ENCODE measurements around the gene B3GNT7.
"Not testable (repeated sequence)": the region's sequence is repeated elsewhere in the genome, so short reads cannot be mapped to it uniquely, and the experiment has no call there.

The B3GNT7 gene, protein sequence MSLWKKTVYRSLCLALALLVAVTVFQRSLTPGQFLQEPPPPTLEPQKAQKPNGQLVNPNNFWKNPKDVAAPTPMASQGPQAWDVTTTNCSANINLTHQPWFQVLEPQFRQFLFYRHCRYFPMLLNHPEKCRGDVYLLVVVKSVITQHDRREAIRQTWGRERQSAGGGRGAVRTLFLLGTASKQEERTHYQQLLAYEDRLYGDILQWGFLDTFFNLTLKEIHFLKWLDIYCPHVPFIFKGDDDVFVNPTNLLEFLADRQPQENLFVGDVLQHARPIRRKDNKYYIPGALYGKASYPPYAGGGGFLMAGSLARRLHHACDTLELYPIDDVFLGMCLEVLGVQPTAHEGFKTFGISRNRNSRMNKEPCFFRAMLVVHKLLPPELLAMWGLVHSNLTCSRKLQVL

DNA sequence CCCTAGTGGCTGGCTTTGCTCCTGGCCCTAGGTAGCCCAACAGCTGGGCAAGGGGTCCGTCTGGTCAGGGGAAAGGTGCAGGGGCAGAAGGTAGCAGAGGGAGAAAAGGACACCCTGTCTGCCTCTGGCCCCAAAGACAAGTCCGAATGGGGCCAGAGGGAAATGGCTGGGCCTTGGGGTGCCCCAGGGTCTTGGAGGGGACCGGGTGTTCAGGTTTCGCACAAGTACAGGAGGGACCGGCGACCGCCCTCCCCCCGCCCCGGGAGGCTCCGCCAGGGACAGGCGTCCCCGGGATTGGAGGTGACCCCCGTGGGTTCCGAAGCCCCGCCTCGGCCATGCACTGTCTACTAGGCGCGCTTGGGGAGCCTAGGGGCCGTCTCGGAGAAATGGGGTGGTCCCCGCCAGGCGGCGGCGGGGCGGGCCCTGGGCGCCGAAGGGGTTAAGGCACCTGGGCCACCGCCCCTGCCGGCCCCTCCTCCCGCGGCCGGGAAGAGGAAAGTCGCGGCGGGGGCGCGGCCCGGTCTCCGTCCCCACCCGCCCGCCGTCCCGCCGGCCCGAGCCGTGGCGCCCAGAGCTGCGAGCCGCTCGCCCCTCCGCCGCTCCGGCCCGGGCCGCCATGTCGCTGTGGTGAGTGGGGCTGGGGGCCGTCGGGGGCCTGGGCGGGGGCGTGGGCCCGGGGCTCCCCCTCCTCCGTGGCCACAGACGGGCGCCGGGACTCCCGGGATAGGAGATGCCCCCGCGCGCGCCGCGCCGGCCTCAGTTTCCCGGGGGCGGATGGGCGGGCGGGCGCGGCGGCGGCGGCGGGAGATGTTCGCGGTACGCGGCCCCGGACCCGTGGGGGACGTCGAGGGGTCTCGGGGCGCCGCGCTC, at the start of gene B3GNT7:
Gene B3GNT7 (plus strand): TSS at position 523 of the 870 bp plus-strand sequence. CDS start 94 bp downstream, at position 617.
- DNase-seq, result no peak

DNA sequence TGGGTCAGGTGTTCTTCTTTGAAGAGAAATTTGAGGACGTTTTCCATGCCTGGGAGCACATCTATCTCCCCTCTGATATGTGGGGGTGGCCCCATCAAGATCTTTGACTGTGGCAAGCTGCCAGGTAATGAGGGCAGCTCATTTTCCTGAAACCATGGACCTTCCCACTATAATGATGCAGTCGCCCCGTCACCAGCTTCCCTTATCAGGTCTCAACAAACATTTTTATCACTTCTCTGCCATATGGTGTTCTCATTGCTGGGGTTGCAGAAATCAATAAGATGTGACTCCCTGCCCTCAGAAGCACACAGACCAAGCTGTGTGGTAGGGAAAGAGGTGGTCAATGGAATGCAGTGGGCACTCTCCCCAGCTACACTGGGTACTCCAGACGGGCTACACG, 48.4 kb upstream of the B3GNT7 start:
- DNase-seq, result no peak

DNA sequence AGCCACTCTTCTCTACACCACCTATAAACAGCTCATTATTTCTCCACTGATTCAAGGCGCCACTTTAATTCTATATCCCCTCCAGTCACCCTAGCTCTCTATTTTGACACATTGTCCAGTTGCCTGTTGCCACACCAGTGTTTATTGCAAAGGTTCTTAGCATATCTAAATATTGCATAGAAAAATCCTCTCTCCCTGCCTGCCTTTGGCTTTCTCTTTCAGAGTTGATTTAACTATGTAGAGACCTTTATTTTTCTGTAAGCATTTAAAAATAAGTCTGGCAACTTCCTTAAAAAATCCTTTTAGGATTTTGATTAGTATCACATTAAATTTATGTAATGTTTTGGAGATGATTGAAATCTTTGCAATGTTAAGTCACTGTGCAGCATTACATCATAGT, 47.9 kb upstream of the B3GNT7 start:
- no peak for DNase-seq

DNA sequence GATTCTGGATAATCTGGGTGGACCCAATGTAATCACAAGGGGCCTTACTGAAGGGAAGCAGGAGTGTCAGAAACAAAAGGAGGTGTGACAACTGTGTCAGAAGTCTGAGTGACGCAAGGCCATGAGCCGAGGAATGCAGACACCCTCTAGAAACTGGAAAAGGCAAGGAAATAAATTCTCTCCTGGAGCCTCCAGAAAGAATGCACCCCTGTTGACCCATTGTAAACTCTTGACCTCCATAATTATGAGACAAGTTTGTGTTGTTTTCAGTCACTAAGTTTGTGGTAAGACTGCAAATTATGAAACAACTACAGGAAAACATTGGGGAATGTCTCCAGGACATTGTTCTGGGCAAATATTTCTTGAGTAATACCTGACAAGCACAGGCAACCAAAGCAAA, 47.3 kb upstream of the B3GNT7 start:
- DNase-seq, result no peak

DNA sequence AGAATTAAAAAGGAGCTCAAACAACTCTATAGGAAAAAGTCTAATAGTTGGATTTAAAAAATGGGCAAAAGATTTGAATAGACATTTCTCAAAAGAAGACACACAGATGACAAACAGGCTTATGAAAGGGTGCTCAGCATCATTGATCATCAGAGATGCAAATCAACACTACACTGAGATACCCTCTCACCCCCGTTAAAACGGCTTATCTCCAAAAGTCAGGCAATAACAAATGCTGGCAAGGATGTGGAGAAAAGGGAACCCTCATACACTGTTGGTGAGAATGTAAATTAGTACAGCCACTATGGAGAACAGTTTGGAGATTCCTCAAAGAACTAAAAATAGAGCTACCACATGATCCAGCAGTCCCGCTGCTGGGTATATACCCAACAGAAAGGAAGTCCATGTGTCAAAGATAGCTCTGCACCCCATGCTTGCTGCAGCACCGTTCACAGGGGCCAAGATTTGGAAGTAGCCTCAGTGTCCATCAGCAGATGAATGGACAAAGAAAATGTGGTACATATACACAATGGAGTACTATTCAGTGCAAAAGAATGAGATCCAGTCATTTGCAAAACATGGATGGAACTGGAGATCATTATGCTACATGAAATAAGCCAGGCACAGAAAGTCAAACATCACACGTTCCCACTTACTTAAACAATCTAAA, 46.7 kb upstream of the B3GNT7 start:
- no peak for DNase-seq

DNA sequence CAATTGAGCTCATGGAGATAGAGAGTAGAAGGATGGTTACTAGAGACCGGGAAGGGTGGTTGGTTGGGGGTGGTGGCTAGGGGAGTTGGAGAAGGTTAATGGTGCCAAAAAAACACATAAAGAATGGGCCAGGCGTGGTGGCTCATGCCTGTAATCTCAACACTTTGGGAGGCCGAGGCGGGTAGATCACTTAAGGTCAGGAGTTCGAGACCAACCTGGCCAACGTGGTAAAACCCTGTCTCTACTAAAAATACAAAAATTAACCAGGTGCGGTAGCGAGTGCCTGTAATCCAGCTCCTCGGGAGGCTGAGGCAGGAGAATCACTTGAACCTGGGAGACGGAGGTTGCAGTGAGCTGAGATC, 46.2 kb upstream of the B3GNT7 start:
- DNase-seq, result not testable (repeated sequence)

DNA sequence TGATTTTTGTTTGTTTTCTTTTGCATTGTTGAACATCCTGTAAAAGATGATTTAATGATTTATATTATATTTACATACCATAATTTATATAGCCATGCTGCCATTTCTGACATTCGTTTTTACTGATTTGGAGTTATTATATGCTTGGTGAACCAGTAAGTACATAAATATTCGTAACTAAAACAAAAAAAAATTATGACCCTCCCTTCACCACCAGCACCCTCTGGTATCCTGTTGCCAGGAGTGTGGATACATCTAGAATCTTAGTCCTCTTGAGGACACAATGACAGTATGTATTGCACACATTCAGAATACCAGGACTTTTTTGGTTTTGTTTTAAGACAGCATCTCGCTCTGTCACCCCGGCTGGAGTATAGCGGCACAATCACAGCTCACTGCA, 43.9 kb upstream of the B3GNT7 start:
- DNase-seq, result no peak

DNA sequence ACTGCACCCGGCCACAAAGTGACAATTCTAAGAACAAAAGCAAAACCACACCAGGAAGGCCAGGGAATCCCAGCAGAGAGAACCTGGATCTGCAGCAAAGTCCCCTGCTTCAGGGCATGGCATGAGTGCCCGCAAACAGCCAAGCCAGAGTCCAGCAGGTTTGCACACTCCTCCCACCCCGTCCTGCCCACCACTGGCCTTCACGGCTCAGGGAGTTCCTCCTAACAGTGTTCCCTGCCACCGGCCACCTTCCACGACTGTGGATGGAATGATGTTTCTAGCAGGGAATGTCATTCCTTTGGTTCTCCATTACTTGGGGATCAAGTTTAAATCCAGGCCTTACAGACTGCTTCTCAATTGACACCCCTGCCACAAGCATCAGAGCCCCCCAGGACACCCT, 42.0 kb upstream of the B3GNT7 start:
- no peak for DNase-seq

DNA sequence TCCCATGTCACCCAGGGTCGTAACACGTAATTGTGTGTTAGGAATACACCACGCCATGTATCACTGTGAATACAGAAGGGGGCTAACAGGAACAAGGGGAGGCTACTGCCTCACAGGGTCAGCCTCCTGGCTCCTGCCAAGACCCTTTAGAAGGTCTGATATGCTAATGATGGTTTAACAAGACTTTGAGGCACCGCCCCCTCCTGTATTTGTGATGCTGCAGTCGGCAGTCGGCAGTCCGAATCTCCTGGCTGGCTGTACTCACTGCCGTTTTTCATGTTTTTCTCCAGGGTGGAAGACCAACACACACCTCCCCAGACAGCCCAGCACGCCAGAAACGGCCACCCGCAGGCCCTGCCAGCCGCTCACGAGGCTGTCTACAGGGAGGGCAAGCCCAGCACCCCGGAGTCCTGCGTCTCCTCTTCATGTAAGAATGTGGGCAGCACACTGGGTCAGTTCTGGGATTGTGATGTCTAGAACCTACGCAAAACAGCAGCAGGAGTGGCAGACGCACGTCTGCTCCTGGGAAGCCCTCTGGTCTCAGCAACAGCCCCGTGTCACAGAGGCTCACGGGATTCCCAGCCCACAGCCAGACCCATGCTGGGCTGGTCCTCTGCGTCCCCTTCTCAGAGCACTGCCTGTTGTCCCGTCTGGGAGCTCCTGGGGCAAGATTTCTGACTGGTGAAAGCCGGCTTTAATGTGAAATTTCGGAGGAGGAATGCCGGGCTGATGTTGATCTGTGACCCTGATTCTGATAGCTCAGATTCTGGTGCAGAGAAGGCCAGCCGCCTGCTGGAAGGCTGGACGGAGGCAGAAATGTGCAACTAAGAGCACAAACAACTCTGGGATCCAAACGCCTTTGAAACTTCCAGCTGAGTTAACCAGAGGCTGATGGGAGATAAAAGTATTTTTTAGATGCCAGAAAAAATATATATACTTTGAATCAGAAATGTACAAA, 39.7 kb upstream of the B3GNT7 start:
- no peak for DNase-seq

DNA sequence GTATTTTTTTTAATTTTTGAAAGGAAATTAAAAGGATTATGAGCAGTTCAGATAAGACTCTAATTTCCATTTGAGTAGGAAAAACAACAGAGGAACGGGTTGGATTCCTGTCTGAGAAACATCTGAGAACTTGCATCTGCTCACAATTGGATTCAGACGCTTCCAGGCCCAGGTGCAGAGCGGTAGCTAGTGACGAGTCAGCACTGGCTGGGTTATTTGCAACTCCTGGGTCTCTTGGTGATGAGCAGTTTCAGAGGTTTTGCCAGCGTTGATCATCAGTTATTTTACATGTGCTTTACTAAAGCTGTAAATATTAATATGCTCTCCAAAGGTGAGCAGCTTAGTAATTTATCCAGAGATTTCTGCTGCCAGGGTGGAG, 39.1 kb upstream of the B3GNT7 start:
- no peak for DNase-seq

DNA sequence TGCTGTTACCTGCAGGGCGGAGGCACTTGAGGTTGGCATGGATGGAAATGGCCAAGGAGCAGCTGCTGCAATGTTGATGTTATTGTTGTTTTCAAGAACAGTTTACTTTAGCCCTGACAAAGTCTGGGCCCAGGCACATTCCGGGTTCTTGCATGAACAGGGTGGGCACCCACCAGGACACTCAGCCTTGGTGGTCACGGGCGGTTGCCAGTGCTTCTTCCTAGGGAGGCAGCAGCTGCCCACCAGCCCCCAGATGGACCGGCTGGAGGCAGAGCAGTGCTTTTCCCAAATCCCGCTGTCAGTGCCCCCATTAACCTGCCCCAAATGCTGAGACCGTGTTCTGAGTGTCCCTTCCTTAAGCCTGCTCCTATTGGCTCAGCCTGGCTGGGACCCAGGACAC, 38.5 kb upstream of the B3GNT7 start:
- DNase-seq, result no peak

DNA sequence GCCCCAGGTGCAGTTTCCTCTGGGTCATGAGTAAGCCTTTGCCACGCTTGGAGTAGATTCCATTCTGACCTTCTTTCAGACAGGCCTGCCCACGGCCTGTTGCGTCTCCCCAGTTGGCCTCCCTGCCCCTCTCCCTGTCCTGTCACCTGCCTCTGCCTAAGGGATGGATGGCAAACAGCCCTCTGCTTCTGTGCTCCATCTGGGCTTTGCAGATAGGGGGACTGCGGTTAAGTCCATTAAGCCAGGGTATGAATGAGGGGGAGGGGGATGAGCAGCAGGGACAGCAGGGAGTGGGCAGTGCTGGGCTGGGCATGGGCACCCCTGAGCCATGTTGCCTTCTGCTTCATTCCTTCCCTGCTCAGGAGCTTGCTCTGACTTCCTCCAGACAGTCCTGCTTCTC, 37.6 kb upstream of the B3GNT7 start:
- DNase-seq, result no peak

DNA sequence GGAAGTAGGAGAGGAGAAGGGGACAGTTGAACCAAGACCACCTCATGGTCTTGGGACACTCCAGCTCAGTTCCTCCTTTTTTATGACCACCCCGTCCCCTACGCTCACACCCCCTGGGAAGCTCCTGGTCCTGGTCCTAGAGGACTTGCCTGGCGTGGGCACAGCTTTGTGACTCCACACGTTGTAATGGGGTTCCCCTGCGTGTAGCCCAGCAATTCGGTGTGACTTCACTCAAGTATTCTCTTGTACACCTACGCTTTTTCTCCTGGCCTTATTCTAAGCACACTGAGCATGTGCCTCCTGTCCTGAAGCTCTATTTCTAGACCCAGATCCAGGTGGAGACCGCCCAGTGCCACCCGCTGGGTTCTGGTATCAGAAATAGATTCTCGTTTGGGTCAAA, 36.1 kb upstream of the B3GNT7 start:
- DNase-seq, result no peak

DNA sequence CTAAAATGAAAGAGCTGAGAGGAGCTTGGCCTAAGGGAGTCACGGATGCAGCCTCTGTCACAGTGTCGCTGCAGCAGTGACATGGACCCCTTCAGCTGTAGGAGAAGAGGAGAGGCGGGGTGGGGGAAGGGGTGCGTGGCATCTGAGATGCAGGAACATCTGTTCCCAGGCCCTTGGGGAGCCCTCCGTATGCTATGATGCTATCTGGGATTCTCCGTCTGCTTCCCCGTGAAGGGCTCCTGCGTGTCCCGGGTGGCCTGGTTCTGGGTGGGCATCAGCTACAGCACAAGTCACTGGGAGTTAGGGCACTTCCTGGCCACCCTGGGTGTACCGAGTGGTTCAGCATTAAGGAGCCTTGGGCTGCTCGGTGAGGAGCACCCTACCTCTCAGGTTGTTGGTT, 35.6 kb upstream of the B3GNT7 start:
- DNase-seq, result no peak

DNA sequence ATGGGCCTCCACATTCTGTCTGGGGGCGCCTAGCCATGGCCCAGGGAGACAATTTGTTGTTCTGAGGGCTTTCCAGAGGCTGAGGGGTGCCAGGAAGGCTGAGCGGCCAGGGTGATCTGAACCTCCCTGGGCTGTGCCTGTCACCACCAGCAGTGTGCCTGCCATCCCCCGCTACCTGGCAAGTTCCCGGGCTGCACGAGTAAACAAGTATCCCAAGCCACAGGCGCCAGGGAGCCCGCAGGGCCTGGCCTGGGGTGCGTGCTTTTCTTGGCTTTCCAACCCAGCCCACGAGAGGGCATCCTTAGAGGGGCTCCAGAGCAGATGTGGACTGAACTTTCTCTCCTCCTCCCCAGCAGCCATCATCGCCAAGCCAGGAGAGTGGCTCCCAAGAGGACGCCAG, 35.1 kb upstream of the B3GNT7 start:
- DNase-seq, result no peak

DNA sequence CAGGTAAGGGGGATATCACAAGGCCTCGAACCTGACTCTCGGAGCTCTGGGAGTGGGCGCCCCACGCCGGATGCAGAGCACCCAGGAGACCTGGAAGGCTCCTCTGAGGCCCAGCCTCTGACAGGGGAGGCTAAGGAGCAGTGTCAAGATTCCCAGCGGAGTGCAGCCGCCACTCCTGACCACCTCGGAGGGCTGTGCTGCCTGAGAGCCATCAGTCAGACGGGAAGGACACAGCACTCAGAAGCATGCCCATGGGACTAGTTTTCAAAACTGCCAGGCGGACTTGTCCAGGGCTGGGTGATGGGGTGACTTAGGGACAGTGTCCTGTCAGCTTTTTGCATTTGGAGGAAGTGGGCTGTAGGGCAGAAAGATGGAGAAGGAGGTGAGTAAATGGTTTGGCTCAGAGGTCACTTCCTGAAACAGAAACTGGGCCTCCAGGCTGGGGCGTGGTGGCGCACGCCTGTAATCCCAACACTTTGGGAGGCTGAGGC, 34.6 kb upstream of the B3GNT7 start:
- DNase-seq, result no peak

DNA sequence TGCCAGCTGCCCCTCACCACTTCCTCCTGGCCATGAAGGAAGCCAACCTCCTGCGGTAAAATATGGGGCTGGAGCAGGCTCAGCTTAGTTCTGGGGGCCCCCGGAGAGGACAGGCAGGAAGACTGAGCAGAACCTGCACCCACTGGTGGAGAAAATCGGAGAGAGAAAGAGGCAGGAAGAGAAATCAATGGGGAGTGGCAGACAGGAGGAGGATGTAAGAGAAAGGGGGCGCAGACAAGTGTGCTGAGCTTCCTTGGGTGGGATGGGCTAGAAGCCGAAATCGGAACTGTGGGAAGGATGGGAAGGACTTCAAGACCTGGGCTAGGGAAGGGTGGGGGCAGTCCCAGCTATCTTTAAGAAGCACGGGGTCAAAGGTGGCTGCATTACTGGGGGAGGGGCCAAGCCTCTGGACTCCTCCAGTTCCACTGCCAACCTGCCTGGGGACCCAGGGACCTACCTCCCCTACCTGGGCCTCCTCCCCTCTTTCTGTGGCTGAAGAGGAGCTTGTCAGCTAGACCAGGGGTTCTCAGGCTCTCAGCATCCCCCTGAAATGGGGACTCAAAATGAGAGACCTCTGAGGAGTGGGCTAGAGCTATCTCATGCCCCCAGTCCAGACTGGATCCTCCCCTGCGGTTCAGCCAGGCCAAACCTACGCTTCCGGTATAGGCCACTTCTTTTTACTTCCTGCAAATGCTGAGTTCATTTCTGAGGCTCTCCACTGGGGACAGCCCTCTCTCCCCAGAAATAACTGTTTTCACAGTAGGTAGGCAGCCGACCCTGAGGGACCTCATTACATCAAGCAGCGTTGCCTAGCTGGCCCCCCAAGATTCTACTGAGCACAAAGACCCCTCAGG, 33.6 kb upstream of the B3GNT7 start:
- no peak for DNase-seq

DNA sequence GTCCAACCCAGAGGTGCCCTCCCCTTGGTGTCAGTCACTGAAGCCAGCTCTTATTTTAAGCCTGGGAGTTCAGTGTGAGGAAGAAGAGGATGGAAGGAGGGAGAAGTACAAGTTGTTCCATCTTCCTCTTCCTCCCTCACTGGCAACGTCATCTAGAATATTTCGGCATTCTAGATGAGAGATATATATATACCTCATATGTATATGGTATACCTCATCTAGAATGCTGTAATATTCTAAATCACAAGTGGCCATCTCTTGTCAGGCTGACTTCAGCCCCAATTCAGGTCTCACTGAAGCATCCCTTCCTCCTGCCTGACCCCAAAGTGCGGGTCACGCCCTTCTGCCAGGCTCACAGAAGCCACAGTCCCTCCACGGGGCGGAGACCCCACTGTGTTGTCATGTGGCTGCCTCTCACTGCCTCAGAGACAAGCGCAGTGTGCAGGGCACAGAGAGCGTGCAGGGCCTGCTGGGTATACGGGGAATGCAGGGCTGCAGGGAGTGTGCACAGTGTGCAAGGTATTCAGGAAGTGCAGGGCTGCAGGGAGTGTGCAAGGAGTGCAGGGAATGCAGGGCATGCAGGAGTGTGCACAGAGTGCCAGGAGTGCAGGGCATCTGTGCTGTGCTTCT, 32.8 kb upstream of the B3GNT7 start:
- no peak for DNase-seq

DNA sequence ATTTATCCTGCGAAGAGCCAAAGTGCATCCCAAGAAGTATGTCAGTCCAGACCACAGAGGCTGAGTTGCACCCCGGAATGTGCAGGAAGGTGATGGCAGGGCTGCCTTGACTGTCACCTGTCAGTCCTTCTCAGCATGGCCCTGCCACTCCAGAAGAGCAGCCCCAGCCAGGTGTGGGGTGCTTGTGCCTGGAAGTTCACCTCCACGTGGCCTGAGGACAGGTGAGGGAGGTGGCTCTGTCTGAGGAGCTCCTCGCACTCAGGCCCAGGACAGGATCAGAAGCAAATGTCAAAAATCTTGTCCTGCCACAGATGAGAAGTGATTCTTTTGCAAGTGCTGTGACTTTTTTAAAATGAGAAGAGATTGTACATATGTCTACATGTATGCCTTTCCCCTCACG, 31.4 kb upstream of the B3GNT7 start:
- no peak for DNase-seq

DNA sequence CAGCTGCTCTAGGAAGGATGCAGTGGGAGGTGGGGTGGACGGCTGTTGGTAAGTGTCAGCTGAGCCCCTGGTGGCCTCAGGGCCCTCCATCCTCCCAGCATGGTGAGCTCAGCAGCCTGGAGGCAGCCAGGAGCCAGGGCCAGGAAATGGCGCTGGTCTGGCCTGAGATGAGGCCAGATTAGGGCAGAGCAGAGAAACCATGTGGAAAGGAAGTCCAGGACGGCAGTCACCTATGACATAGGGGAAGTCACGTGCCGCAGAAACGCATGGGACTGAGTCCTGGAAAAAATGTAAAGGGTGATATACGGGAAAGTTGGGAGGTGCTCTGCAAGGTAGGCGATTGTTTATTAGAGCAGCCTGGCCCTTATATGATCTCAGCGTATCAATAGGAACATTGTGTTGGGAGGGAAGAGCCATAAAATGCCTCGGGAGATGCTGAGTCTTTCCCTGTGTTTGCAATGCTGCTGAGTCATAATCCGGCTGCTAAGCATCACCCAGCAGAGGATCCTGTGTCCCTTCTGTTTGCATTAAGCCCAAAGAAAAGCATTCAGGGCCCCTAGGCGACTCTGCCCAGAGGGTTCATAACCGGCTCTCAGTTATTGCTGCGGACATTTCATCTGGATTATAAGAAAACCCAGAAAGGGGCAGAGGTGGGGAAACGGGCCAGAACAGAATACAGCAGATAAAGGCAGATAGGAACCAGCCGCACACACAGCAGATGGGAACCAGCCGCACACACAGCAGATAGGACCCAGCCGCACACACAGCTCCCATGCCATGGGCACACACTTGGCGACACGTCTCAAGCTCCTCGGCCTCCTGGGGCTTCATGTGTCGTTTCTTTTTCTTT, 30.3 kb upstream of the B3GNT7 start:
- no peak for DNase-seq
